GM23338 (cell line): Measurements from ENCODE around the gene SMG6. TPM values are rescaled to one million over a fixed set of nuclear protein-coding genes. Genes with fewer than 3 reads are reported as not detected.

ENCODE experiments used
- ATAC-seq: fragments of 200-7000 bp; cut with Tn5 transposase; 3 replicates; pipeline ENCODE4 v1.9.1; 2020
- DNase-seq: peaks from one replicate; pipeline ENCODE4 v3.0.0-alpha.2; 2015; ENCODE audit warnings: low spot score
- H2AFZ ChIP-seq: fragments of 200-600 bp; sonication (generic); 2 replicates; pipeline ENCODE4 v1.8.0; 2016; ENCODE audit warnings: antibody characterized with exemption, mild to moderate bottlenecking, moderate library complexity
- H3F3A ChIP-seq: fragments of 200-600 bp; sonication (generic); replicated peaks from 2 replicates; pipeline ENCODE4 v1.8.0; 2017; ENCODE audit warnings: antibody characterized with exemption, mixed run types, low read depth
- H3K27ac ChIP-seq: fragments of 200-600 bp; sonication (generic); 2 replicates; pipeline ENCODE4 v1.6.1; 2016; ENCODE audit warnings: low read depth
- H3K27me3 ChIP-seq: fragments of 200-600 bp; sonication (generic); 2 replicates; pipeline ENCODE4 v1.8.0; 2016; ENCODE audit warnings: mild to moderate bottlenecking, mixed run types, moderate library complexity; ENCODE audit not compliant: insufficient read depth
- H3K36me3 ChIP-seq: fragments of 200-600 bp; sonication (generic); 2 replicates; pipeline ENCODE4 v1.8.0; 2016; ENCODE audit warnings: mild to moderate bottlenecking; ENCODE audit not compliant: insufficient read depth
- H3K4me1 ChIP-seq: fragments of 200-600 bp; sonication (generic); 2 replicates; pipeline ENCODE4 v1.8.0; 2016; ENCODE audit warnings: mild to moderate bottlenecking, moderate library complexity; ENCODE audit not compliant: insufficient read depth
- H3K4me2 ChIP-seq: fragments of 200-600 bp; sonication (generic); 2 replicates; pipeline ENCODE4 v1.7.1; 2017; ENCODE audit warnings: mixed run types
- H3K4me3 ChIP-seq: fragments of 200-600 bp; sonication (generic); 2 replicates; pipeline ENCODE4 v1.6.1; 2016; ENCODE audit warnings: mixed run types
- H3K79me2 ChIP-seq: fragments of 200-600 bp; sonication (generic); replicated peaks from 2 replicates; pipeline ENCODE4 v1.8.0; 2017; ENCODE audit warnings: mild to moderate bottlenecking; ENCODE audit not compliant: insufficient read depth
- H3K9me2 ChIP-seq: fragments of 200-600 bp; sonication (generic); 2 replicates; pipeline ENCODE4 v1.8.0; 2017; ENCODE audit not compliant: insufficient read depth
- H4K20me1 ChIP-seq: fragments of 200-600 bp; sonication (generic); replicated peaks from 2 replicates; pipeline ENCODE4 v1.8.0; 2017; ENCODE audit warnings: mild to moderate bottlenecking; ENCODE audit not compliant: insufficient read depth
- H3K27ac Mint-ChIP-seq: 2 replicates; pipeline ENCODE4 v1.8.0; 2020; ENCODE audit warnings: inconsistent platforms, mild to moderate bottlenecking, moderate library complexity, mixed read lengths
- H3K27me3 Mint-ChIP-seq: 3 replicates; pipeline ENCODE4 v1.8.0; 2022; ENCODE audit warnings: low read depth, mild to moderate bottlenecking, moderate library complexity, mixed read lengths, inconsistent platforms; ENCODE audit not compliant: insufficient read depth, poor library complexity
- H3K36me3 Mint-ChIP-seq: 3 replicates; pipeline ENCODE4 v1.8.0; 2021; ENCODE audit warnings: low read depth, mild to moderate bottlenecking, inconsistent platforms, moderate library complexity, mixed read lengths
- H3K4me1 Mint-ChIP-seq: 3 replicates; pipeline ENCODE4 v1.8.0; 2020; ENCODE audit warnings: mild to moderate bottlenecking, inconsistent platforms, mixed read lengths
- H3K4me3 Mint-ChIP-seq: 3 replicates; pipeline ENCODE4 v1.8.0; 2021; ENCODE audit warnings: moderate library complexity, mild to moderate bottlenecking, inconsistent platforms, mixed read lengths
- H3K9me3 Mint-ChIP-seq: 3 replicates; pipeline ENCODE4 v1.8.0; 2020; ENCODE audit warnings: moderate library complexity, mild to moderate bottlenecking, inconsistent platforms, mixed read lengths
- CREB1 ChIP-seq: fragments of 250-450 bp; sonication (Bioruptor Pico); IDR thresholded peaks from 2 replicates; pipeline ENCODE4 v1.5.0; 2020; ENCODE audit warnings: low read depth, mild to moderate bottlenecking, moderate library complexity
- ETS1 ChIP-seq: IDR thresholded peaks from 2 replicates; pipeline ENCODE4 v1.6.1; 2016; ENCODE audit warnings: antibody characterized with exemption
- EZH2 ChIP-seq: fragments of 200-600 bp; sonication (generic); IDR thresholded peaks from one replicate; pipeline ENCODE4 v1.8.0; 2017; ENCODE audit warnings: antibody characterized with exemption, mild to moderate bottlenecking, low read depth; ENCODE audit not compliant: unreplicated experiment
- EZH2phosphoT487 ChIP-seq: fragments of 200-600 bp; sonication (generic); IDR thresholded peaks from one replicate; pipeline ENCODE4 v1.8.1; 2018; ENCODE audit warnings: antibody characterized with exemption; ENCODE audit not compliant: unreplicated experiment
- JUNB ChIP-seq: IDR thresholded peaks from one replicate; pipeline ENCODE4 v1.6.1; 2016; ENCODE audit warnings: antibody characterized with exemption; ENCODE audit not compliant: unreplicated experiment
- POLR2AphosphoS5 ChIP-seq: IDR thresholded peaks from 2 replicates; pipeline ENCODE4 v1.6.1; 2016; ENCODE audit warnings: antibody characterized with exemption, low read depth
- STAT1 ChIP-seq: IDR thresholded peaks from one replicate; pipeline ENCODE4 v1.6.1; 2016; ENCODE audit warnings: antibody characterized with exemption; ENCODE audit not compliant: unreplicated experiment
- ZNF114 ChIP-seq: fragments of 250-450 bp; sonication (Bioruptor Pico); IDR thresholded peaks from 2 replicates; pipeline ENCODE4 v1.5.0; 2020; ENCODE audit warnings: mild to moderate bottlenecking, moderate library complexity
- ZNF331 ChIP-seq: fragments of 250-450 bp; sonication (Bioruptor Pico); IDR thresholded peaks from 2 replicates; pipeline ENCODE4 v1.5.0; 2020; ENCODE audit warnings: low read depth, mild to moderate bottlenecking, moderate library complexity
- ZNF462 ChIP-seq: fragments of 250-450 bp; sonication (Bioruptor Pico); IDR thresholded peaks from 2 replicates; pipeline ENCODE4 v1.5.0; 2020; ENCODE audit warnings: mild to moderate bottlenecking, moderate library complexity
- polyA plus RNA-seq: library from polyadenylated mRNA; unstranded; fragments of >200 nt; fragmentation: Nextera tagmentation; extraction: Ambion mirVana; gene quantifications from 2 replicates; pipeline ENCODE4 v1.2.1, GENCODE V29; 2016
- total RNA-seq: library from RNA; depleted of rRNA; stranded (reverse); fragments of >200 nt; shearing (Covaris generic); gene quantifications from 2 replicates; pipeline ENCODE4 v1.2.3, GENCODE V29; 2014

Gene SMG6
- total and polyA plus RNA-seq, 2 experiments from 2014 or later, result 10.4 to 43.1 TPM

DNA sequence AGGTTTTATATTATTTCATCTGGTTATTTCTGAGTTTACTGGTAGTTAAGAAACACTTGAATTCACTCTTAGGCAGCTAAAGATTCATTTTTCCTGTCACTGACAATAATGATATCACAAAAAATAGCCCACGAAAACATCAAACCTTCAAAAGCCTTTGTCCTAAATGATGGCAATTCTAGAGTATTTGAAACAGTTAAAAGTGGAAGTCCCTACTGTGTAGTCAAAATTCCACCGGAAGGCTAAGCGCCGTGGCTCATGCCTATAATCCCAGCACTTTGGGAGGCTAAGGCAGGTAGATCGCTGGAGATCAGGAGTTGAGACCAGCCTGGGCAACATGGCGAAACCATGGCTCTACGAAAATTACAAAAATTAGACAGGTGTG lies 145.2 kb downstream of the SMG6 start:
- no peak overlapping the region for H3K4me2 ChIP-seq

More for the DNA sequence above, 145.2 kb downstream of the SMG6 start:
- Histone ChIP-seq H2AFZ (no peak overlapping the region), H3K27me3 (no peaks in the 10 kb centered on the region), H3K79me2 (no peaks in the 10 kb centered on the region), H3K36me3 (no peaks in the 10 kb centered on the region), H3K4me1 (no peaks in the 10 kb centered on the region), H3K9me2 (no peaks in the 10 kb centered on the region), H3F3A (no peaks in the 10 kb centered on the region), H4K20me1 (no peaks in the 10 kb centered on the region), H3K27ac (no peak overlapping the region), H3K4me3 (no peak overlapping the region)
- Mint-ChIP-seq H3K36me3 (0 out of 3 replicates have a peak, but pooled peaks cover 3% of the 10 kb centered on the region), H3K9me3 (no peaks in the 10 kb centered on the region), H3K4me3 (no peak overlapping the region), H3K27ac (no peak overlapping the region), H3K27me3 (peaks cover 5% of the 10 kb centered on the region), H3K4me1 (no peaks in the 10 kb centered on the region)
- DNase-seq (no peak), ATAC-seq (no peak)
- TF ChIP-seq CREB1 (CRISPR knock-in tag) (no peak), STAT1 (no peak), ZNF462 (no peak), EZH2 (no peak), POLR2AphosphoS5 (no peak), ZNF114 (CRISPR knock-in tag) (no peak), ETS1 (no peak), ZNF331 (CRISPR knock-in tag) (no peak), EZH2phosphoT487 (no peak), JUNB (no peak)
